ENCODE data around the gene CELF5.

DNA sequence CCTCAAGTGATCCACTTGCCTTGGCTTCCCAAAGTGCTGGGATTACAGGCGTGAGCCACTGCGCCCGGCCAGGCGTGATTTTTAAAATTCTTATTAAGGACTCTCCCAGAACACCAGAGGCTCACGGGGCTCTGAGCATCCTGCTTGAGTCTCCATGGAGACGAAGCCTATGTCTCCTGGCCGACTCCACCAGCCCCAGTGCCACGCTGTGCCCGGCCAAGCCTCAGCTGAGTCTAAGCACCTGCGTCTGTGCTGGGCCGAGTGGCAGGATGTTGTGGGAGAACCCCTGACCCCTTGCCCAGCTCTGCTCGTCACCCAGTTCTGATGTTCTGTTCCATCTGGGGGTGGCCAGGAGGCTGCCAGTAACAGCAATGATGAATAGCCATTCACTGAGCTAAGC, 3.9 kb upstream of the CELF5 start:
- TF ChIP-seq POLR2AphosphoS5 (IDR thresholded peaks at IDR 0.05; ENCODE audit: low read depth, low read length), result no peak
- TF ChIP-seq, protein P1, sequence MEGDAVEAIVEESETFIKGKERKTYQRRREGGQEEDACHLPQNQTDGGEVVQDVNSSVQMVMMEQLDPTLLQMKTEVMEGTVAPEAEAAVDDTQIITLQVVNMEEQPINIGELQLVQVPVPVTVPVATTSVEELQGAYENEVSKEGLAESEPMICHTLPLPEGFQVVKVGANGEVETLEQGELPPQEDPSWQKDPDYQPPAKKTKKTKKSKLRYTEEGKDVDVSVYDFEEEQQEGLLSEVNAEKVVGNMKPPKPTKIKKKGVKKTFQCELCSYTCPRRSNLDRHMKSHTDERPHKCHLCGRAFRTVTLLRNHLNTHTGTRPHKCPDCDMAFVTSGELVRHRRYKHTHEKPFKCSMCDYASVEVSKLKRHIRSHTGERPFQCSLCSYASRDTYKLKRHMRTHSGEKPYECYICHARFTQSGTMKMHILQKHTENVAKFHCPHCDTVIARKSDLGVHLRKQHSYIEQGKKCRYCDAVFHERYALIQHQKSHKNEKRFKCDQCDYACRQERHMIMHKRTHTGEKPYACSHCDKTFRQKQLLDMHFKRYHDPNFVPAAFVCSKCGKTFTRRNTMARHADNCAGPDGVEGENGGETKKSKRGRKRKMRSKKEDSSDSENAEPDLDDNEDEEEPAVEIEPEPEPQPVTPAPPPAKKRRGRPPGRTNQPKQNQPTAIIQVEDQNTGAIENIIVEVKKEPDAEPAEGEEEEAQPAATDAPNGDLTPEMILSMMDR (IDR thresholded peaks at IDR 0.05), result no peak
